ENCODE data around the gene CD46.

DNA sequence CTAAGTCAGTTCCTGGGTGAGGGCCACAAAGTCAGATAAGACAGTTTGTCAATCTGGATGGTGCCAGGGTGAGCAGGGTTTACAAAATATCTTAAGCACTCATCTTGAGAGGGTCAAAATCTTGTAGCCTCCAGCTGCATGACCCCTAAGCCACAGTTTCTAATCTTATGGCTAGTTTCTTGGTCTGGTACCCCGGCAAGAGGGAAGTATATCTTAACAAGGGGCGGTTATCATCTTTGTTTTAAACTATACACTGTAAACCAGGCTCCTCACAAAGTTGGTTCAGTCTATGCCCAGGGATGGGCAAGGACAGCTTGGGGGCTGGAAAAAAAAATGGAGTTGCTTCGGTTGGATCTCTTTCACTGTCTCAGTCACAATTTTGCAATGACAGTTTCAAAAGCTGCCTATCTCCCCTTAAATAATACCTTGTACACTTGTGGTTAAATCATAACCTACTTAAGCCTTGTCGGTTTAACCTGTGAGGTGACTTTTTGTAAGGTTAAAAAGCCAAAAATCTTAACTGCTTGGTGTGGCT lies 7.8 kb upstream of the CD46 start:
- TF ChIP-seq, protein P1, sequence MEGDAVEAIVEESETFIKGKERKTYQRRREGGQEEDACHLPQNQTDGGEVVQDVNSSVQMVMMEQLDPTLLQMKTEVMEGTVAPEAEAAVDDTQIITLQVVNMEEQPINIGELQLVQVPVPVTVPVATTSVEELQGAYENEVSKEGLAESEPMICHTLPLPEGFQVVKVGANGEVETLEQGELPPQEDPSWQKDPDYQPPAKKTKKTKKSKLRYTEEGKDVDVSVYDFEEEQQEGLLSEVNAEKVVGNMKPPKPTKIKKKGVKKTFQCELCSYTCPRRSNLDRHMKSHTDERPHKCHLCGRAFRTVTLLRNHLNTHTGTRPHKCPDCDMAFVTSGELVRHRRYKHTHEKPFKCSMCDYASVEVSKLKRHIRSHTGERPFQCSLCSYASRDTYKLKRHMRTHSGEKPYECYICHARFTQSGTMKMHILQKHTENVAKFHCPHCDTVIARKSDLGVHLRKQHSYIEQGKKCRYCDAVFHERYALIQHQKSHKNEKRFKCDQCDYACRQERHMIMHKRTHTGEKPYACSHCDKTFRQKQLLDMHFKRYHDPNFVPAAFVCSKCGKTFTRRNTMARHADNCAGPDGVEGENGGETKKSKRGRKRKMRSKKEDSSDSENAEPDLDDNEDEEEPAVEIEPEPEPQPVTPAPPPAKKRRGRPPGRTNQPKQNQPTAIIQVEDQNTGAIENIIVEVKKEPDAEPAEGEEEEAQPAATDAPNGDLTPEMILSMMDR (IDR thresholded peaks at IDR 0.05; ENCODE audit: borderline replicate concordance, extremely low read depth, low read length, poor library complexity, severe bottlenecking) = no peak
- no peak for TF ChIP-seq EZH2 (IDR thresholded peaks at IDR 0.05; ENCODE audit: borderline replicate concordance, low read depth, low read length, severe bottlenecking)
